NCI-H187 (cell line): ENCODE data around the gene COG8.
A peak's percentile ranks its signal among the peaks of the same experiment; 100 is the strongest.
"Not testable (repeated sequence)": the region's sequence is repeated elsewhere in the genome, so short reads cannot be mapped to it uniquely, and the experiment has no call there.

Source experiments
- DNase-seq, 2 experiments: peaks; one replicate each; lab custom pipeline; 2025; lab: John Stamatoyannopoulos, UW

COG8 gene

DNA sequence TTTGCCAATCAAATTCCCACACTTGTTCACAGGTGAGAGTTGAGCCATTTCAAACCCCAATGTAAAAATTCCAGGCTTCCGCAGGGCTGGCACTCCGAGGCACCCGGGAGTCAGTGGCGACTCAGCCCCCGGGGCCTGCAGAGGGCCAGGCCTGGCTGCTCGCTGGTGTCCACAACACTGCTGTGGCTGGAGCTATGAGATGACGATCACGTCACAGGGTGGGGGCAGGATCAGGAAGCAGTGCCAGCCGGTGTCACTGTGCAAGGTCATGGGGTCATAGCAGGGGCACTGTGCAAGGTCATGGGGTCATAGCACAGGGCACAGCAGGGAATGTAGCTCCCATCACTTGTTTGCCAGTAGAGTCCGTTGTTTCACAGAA is 20.5 kb downstream of the COG8 start:
- no peak for DNase-seq

DNA sequence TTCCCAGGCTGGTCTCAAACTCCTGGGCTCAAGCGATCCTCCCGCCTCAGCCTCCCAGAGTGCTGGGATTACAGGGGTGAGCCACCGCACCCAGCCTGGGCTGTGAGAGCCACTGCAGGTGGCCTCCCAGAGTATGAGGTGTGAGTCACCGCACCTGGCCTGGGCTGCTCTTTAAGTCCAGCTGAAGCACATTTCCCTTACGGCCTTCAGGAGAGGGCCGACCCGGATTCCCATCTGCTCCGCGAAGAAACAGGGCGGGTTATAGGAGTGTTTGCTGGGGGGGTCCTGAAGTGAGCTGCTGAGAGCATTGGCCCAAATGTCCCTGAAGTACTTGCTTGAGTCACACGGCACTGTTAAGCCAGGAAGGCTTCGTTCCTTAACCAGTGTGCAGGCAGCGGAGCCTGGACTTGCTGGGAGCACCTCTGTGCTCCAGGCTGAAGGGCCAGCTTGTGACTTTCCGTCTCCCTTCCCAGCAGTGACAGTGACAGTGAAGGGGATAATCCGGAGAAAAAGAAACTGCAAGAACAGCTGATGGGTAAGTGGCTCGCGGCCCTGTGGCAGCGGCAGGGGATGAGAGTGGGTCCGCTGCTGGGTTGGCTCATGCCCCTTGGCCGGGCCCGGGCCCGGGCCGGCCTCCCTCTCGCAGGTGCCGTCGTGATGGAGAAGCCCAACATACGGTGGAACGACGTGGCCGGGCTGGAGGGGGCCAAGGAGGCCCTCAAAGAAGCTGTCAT is 21.0 kb downstream of the COG8 start:
- DNase-seq: no peak

DNA sequence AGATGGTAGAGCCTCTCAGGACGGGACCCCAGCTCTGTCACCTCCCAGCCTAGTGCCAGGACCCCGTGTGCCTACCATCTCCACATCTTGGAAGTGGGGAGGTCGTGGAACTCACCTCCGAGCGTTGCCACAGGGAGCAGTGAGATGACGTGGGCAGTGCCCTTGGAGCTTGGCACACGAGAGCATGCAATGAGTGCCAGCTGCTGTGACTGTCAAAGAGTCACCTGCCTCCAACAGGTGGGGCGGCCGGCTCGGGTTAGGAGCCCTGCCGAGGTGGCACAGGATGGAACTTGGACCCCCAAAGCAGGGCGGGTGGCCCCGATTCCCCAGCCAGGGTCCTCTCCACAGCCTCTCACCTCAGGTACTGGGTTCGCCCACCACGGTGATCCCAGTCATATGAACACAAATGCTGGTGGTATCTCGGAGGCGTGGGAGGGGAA is 22.7 kb downstream of the COG8 start:
- DNase-seq: no peak

DNA sequence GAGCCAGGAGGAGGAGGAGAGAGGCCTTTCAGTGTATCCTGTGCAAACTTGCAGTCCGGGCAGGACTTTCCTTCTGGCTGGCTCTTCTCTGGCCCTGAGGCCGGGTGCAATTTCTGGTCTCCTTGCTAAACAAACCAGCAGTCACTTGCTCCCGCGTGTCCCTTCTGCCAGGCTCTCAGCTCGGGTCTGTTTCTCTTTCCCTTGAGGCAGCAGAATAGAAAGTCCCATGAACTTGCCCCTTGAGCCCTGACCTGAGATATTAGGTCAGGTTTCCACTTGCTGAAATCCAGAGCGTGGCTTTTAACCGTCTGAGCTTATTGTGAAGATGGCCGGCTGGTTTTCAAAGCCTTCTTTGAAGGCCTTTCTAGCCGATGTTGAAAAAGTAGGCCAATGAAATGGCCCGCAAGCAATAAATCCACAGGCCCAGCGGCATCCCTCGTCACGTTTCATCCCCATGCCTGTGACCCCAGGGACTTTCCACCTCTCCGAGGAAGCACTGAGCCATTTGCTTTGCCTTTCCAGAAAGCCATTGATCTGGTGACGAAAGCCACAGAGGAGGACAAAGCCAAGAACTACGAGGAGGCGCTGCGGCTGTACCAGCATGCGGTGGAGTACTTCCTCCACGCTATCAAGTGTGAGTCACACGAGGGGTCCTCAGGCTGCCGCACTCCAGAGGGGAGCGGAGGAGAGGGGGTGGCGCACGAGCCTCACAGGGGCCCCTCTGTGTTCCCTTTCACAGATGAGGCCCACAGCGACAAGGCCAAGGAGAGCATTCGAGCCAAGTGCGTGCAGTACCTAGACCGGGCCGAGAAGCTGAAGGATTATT is 23.7 kb downstream of the COG8 start:
- no peak for DNase-seq

DNA sequence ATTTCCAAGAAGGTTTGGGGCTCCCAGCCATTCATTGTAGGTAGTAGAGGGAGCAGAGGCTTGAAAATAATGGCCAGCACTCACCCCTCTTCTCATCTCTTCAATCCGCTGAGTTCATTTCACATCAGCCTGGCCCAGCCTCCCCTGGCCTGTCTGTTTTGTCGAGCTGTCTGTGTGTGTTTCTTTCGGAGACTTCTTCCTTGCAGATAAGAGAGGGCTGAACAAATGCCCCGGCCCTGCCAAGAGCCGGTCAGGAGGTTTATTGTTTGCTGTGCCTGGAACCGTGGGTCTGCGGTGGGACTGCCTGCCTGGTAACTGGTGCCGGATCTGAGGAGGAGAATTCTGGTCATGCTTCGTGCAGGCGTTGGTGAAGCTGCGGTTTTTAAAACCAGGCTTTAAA is 24.8 kb downstream of the COG8 start:
- DNase-seq: no peak

DNA sequence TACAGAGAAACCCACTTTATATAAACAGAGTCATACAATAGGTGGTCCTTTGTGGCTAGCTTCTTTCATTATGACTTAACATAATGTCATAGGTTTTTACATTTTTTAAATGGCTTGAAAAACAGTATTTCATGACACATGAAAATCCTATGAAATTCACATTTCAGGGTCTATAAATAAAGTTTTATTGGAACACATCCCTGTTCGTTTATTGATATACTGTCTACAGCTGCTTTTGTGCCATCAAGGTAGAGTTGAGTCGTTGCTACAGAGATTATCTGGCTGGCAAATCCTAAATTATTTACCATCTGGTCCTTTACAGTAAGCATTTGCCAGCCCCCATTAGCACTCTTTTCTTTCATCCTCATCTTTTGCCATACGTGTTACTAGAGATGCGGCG is 25.9 kb downstream of the COG8 start:
- DNase-seq: no peak

DNA sequence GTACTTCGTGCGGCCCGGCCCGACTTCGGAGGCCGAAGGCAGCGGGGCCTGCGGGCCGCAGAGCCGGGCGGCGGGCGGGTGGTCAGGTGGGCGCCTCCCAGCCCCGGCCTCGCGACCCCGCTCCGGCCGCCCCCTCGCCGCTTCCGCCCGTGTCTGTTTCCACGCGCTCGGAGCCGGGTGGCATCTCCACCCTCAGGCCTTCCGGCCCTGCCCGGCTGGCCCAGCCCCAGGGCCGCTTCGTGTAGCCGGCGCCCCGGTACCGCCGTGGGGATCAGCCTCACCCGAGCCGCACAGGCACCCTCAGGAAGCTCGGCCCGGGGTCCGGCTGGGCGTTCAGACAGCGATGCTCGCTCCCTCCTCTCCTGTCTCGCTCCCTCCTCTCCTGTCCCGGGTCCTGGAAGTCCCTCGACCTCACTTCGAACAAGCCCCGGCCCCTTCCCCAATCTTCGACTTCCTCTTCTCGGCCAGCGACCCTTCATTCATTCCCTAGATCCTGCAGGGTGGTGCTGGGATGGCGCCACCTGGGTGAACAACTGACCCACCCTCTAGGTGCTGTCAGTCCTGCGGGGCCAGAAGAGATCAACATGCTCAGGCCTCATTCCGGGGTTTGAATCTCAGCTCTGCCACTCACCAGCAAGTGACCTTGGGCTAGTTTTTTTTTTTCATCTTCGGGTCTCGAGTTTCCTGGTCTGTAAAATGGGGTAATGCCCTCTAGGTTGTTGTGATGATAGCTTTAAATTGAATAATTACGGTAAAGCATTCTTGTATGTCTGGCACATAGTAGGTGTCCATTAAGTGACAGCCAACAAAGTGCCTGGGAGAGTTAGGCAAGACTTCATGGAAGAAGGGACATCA is 27.6 kb downstream of the COG8 start:
- no peak for DNase-seq

DNA sequence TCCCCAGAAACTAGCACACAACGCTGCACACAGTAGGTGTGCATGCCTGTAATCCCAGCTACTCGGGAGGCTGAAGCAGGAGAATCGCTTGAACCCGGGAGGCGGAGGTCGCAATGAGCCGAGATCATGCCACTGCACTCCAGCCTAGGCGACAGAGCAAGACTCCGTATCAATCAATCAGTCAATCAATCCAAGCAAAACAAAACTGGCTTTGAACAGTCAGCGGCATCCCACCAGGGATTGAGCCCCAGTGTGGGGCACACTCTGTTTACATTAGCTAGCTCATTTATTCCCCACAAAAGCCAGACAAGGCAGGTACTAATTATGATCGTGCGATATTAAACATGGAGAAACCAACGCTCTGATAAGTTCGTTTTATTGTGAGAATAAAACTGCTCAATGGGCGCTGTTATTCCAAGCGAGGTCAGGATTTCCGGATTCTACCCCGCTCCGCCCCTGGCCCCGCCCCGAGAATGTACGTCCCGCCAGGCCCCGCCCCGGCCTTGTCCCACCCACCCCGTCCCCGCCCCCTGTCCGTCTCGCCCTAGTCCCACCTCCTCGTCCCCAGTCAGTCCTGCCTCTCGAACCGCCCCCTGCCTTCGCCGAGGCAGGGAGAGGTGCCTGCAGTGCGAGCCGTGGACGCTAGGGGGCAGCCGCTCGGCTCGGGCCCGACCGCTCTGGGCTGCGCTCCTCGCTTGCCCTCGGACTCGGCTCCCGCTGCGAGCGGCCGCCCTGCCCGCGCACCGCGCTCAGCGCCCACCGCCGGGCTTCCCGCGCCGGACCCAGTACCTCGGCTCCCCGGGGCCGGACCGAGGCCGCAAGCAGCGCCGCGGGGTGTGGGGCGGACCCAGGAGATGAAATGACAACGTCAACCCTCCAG is 28.5 kb downstream of the COG8 start, which contains the start of gene VPS4A:
Gene VPS4A, plus strand, starts transcription at position 698 of the 880 bp plus-strand sequence. Its CDS starts 162 bp downstream, at position 860.
- DNase-seq: peak; percentile 76 to 89

DNA sequence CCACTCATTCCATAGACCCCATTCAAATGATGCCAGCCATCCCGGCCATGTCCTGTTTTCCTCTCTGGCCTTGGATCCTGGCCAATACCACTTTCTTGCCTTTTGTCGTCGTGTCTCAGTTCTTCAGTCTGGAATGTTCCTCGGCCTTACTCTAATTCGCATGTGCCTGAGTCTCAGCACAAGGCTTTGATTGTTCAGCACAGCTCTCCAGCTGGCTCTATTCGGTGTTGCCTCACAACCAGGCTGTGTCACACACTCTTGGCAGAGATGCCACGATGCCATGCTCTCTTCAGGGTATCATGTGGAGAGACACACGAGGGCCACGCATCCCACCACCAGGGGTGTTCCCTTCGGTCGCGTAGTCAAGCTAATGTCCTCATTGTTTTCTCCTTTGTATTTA is 30.0 kb downstream of the COG8 start:
- no peak for DNase-seq

DNA sequence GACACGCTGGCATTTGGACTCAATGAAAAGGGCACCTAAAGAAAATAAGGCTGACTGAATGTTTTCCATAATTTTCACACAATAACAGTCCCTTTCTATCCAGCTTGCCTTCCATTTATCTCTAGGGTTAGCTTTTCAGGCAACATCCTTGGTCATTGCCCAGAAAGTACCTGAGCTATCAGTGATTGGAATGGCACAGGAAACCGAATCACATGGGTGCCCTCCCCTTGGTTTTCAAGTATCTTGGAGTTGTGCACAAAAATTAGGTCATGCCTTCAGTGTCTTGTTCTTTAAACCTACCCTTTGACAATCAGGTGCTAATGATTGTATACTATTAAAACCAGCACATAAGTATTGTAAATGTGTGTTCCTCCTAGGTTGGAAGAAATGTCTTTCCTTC is 31.5 kb downstream of the COG8 start:
- DNase-seq: no peak

DNA sequence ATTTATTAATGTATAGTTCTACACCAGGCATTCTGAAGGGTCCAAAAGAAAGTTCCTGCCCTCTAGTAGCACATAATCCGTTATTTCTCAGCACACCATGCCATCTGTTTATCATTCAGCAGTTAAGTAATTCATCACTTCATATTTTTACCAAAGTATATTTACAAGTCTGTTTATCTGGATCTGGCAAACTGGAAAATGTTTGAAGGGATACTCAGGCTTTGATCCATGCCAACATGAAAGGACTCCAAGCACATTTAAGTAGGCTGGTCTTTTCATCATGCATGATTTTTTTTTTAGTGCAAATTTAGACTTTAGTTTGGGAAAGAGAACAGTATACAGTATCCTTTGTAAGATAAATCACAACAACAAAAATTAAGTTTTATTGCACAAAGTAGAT is 32.3 kb downstream of the COG8 start:
- DNase-seq: no peak

DNA sequence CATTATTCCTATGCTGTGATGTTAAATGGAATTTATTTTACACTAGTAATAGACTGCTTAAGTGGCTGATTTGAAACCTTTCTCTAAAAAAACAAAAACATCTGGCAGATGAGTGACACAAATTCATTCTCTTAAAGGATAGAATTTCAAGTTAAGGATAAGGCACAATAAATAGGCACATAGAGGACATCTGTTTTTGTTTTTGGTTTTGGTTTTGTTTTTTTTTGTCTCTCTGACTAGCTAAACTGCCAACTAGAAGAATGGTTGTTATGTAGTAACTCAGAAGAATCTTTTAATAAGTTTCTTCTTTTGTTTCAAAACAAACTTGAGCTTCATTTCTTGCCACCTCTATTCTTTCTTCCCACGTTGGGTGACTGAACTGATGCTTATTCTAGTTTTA is 33.3 kb downstream of the COG8 start:
- DNase-seq: no peak

DNA sequence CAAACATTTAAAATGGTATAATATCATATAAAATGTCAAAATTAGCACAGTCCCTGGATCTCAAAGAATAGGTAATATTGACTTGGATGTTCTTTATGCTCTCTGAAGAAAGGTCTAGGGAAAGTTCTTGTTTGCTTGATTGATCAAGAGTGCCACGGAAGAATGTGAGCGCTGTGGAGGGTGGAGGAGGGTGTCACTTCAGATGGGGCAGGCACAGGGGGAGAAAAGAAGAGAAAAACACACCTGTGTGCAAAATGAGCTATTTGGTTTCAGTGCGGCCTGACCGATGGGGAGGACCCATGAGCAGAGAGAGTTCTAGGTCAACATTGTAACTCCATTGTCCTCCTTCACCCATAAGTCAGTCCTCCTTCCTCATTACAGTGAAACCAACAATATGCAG is 37.1 kb downstream of the COG8 start:
- DNase-seq: no peak

DNA sequence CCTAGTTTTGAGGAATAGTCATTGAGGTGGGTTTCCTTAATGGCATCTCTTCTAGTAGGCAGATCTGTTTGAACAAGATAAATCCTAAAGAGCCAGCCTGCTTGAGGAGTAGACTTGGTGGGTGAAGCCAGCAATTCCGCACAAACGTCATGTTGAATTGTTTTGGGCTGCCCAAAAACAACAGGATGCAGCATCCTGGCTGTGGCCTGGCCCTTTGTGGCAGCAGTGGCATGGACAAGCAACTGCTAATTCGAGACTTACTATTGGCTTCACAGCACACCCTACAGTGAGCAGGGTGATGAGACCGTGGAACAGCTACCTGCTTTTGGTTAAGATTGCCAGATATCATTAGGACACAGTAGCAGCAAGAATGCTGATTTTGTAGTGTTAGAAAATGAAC is 37.5 kb downstream of the COG8 start:
- no peak for DNase-seq

DNA sequence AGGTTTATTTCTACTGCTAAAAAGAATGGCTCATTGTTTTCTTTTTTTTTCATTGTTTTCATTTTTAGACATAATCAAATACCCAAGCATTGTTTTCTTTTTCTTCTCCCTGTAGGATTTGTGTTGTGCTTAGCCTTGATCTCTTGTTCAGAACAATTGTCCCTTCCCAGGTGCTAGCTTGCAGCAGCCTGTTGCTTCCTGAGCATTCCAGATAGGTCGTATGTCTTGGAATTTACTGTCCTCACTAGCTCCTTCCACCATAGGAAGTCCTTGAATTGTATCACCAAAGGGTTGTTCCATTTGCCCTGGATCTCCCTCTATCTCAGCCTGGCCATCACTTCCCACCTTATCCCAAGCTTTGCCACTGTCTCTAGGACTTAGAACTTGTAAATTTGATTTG is 38.2 kb downstream of the COG8 start:
- no peak for DNase-seq

DNA sequence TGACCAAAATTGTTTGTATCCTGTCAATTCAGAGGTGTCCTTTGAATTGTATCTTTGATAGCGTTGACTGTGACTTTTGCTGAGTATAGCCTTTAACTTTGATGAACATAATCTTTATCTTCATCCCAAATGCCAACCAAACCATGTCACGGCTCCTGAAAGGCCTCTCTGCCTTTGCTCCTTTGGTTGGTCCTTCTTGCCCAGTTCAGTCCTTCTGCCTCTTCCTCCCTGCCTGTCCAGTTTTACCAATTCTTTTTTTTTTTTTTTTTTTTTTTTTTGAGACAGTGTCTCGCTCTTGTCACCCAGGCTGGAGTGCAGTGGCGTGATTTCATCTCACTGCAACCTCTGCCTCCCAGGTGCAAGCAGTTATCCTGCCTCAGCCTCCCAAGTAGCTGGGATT is 41.1 kb downstream of the COG8 start:
- DNase-seq: no peak

DNA sequence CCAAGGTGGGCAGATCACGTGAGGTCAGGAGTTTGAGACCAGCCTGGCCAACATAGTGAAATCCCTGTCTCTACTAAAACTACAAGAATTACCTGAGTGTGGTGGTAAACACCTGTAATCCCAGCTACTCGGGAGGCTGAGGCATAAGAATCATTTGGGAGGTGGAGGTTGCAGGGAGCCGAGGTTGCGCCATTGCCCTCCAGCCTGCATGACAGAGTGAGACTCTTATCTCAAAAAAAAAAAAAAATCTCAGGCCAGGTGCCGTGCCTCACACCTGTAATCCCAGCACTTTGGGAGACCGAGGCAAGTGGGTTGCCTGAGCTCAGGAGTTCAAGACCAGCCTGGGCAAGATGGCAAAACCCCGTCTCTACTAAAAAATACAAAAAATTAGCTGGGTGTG is 42.6 kb downstream of the COG8 start:
- not testable (repeated sequence) for DNase-seq

DNA sequence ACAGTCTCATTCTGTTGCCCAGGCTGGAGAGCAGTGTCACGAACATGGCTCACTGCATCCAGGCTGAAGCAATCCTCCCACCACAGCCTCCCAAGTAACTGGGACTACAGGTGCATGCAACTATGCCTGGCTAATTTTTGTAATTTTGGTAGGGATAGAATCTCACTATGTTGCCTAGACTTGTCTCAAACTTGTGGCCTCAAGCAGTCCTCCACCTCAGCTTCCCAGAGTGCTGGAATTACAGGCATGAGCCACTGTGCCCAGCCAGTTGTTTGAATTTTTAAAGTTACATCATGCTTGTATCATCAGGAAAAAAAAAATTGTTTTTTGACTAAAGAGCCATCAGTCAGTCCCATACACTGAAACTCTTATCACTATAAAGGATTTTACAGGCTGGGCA is 45.3 kb downstream of the COG8 start:
- no peak for DNase-seq

DNA sequence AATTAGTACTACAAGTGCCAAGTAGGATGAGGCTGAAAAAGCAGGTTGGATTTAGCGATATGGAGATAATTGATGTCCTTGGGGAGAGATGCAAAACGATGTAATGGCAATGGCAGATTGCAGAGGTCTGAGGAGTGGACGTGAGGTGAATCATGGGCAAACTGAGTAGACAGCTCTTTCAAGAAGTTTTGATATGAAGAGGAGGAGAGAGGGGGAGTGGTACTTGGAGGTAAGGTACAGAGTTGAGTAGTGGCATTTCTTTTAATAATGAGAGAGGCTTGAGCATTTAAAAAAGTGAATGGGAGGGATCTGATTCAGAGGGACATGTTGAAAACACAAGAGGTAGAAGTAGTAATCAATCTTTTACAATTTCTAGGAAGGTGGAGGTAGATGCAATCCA is 46.0 kb downstream of the COG8 start:
- no peak for DNase-seq

DNA sequence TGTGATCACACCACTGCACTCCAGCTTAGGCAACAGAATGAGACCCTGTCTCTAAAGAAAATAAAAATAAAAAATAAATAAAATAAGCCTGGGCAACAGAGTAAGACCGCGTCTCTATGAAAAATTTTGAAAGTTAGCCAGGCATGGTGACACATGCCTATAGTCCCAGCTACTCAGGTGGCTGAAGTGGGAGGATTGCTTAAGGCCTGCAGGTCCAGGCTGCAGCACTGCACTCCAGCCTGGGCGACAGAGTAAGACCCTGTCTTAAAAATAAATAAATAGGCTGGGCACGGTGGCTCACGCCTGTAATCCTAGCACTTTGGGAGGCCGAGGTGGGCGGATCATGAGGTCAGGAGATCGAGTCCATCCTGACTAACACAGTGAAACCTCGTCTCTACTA is 47.7 kb downstream of the COG8 start:
- DNase-seq: not testable (repeated sequence)

DNA sequence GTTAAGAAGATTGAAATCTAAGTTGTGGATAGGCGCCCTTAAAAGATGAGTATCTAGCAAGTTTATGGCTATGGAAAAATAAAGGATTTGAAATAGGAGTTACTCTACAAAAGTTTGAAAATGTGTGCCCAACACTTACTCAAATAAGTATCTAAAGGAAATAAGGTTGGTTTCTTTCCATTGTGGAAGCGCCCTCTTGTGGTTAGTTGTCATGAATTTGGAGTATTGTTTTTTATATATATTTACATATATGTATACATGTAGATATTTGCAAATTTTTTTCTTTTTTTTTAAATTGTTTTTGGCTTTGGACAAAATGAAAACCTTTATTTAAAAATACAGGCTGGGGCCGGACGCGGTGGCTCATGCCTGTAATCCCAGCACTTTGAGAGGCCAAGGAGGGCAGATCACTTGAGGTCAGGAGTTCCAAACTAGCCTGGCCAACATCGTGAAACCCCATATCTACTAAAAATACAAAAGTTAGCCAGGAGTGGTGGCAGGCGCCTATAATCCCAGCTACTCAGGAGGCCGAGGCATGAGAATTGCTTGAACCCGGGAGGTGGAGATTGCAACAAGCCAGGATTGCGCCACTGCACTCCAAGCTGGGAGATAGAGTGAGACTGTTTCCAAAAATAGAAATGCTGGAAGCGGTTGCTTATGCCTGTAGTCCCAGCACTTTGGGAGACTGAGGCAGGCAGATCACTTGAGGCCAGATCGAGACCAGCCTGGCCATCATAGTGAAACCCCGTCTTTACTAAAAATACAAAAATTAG is 52.2 kb downstream of the COG8 start:
- no peak for DNase-seq
